ENCODE results near the gene SLIT1. TPM values are rescaled to one million over a fixed set of nuclear protein-coding genes. Genes with fewer than 3 reads are reported as not detected.

The SLIT1 gene
- total RNA-seq, 1 donor from 2014 or later = 0.23 TPM

- peaks cover 10% of the 10 kb centered on the region for H3K4me1 ChIP-seq (ENCODE audit: insufficient read depth, low read length)
- H3K36me3 Mint-ChIP-seq (ENCODE audit: low read depth, unreplicated experiment) = no peaks in the 10 kb centered on the region
- TF ChIP-seq CTCF (IDR thresholded peaks at IDR 0.05; ENCODE audit: insufficient read depth, low read depth, low read length) (no peak), EZH2 (IDR thresholded peaks at IDR 0.05; ENCODE audit: insufficient read depth, low read length) (no peak)
- no peak overlapping the region for H3K4me2 ChIP-seq (ENCODE audit: low read length)
- no peak for DNase-seq (ENCODE audit: low read depth)
- no peaks in the 10 kb centered on the region for H3K36me3 ChIP-seq (ENCODE audit: insufficient read depth, low read length)
- H3K4me3 ChIP-seq (ENCODE audit: insufficient read depth, low read depth, low read length) = no peak overlapping the region
- no peak for FAIRE-seq
- H3K9me3 Mint-ChIP-seq (ENCODE audit: unreplicated experiment) = no peaks in the 10 kb centered on the region
- no peaks in the 10 kb centered on the region for H3K79me2 ChIP-seq (ENCODE audit: insufficient read depth, low read length)
- no peak overlapping the region for H3K27ac Mint-ChIP-seq (ENCODE audit: unreplicated experiment)
- H3K27me3 ChIP-seq (ENCODE audit: insufficient read depth, low read length) = no peaks in the 10 kb centered on the region
- peaks cover 15% of the 10 kb centered on the region for H3K4me1 Mint-ChIP-seq (ENCODE audit: low read depth, unreplicated experiment)
- H3K4me3 Mint-ChIP-seq (ENCODE audit: unreplicated experiment) = no peak overlapping the region
- no peaks in the 10 kb centered on the region for H3K27me3 Mint-ChIP-seq (ENCODE audit: low read depth, unreplicated experiment)
- H2AFZ ChIP-seq (ENCODE audit: low read depth, low read length) = no peak overlapping the region
- no peaks in the 10 kb centered on the region for H4K20me1 ChIP-seq (ENCODE audit: insufficient read depth, low read length)
- H3K9me3 ChIP-seq (ENCODE audit: insufficient read depth, low read depth, low read length) = no peaks in the 10 kb centered on the region
- no peak overlapping the region for H3K27ac ChIP-seq (ENCODE audit: low read depth, low read length)
- H3K9ac ChIP-seq (ENCODE audit: low read length) = no peak overlapping the region
These were observed 214.4 kb downstream of the SLIT1 start for GRCh38 chr10:96971324-96971723.

- H2AFZ ChIP-seq (ENCODE audit: low read depth, low read length) = no peak overlapping the region
- no peak overlapping the region for H3K9ac ChIP-seq (ENCODE audit: low read length)
- no peaks in the 10 kb centered on the region for H3K79me2 ChIP-seq (ENCODE audit: insufficient read depth, low read length)
- H3K36me3 Mint-ChIP-seq (ENCODE audit: low read depth, unreplicated experiment) = no peaks in the 10 kb centered on the region
- H3K4me3 ChIP-seq (ENCODE audit: insufficient read depth, low read depth, low read length) = no peak overlapping the region
- no peaks in the 10 kb centered on the region for H3K36me3 ChIP-seq (ENCODE audit: insufficient read depth, low read length)
- H3K27me3 ChIP-seq (ENCODE audit: insufficient read depth, low read length) = no peaks in the 10 kb centered on the region
- H3K9me3 Mint-ChIP-seq (ENCODE audit: unreplicated experiment) = no peaks in the 10 kb centered on the region
- no peaks in the 10 kb centered on the region for H3K27me3 Mint-ChIP-seq (ENCODE audit: low read depth, unreplicated experiment)
- peaks cover 10% of the 10 kb centered on the region for H3K4me1 ChIP-seq (ENCODE audit: insufficient read depth, low read length)
- no peak for FAIRE-seq
- no peak overlapping the region for H3K4me2 ChIP-seq (ENCODE audit: low read length)
- TF ChIP-seq CTCF (IDR thresholded peaks at IDR 0.05; ENCODE audit: insufficient read depth, low read depth, low read length) (no peak), EZH2 (IDR thresholded peaks at IDR 0.05; ENCODE audit: insufficient read depth, low read length) (no peak)
- H3K27ac Mint-ChIP-seq (ENCODE audit: unreplicated experiment) = no peak overlapping the region
- H3K9me3 ChIP-seq (ENCODE audit: insufficient read depth, low read depth, low read length) = no peaks in the 10 kb centered on the region
- DNase-seq (ENCODE audit: low read depth) = no peak
- H3K27ac ChIP-seq (ENCODE audit: low read depth, low read length) = no peak overlapping the region
- no peaks in the 10 kb centered on the region for H4K20me1 ChIP-seq (ENCODE audit: insufficient read depth, low read length)
- H3K4me3 Mint-ChIP-seq (ENCODE audit: unreplicated experiment) = no peak overlapping the region
- peaks cover 13% of the 10 kb centered on the region for H3K4me1 Mint-ChIP-seq (ENCODE audit: low read depth, unreplicated experiment)
These were observed 216.9 kb downstream of the SLIT1 start for GRCh38 chr10:96968682-96969423.

GRCh38 chr10:96967847-96968246, 217.9 kb downstream of the SLIT1 start:
- Mint-ChIP-seq H3K27me3 (ENCODE audit: low read depth, unreplicated experiment) (no peaks in the 10 kb centered on the region), H3K27ac (ENCODE audit: unreplicated experiment) (no peak overlapping the region), H3K36me3 (ENCODE audit: low read depth, unreplicated experiment) (no peaks in the 10 kb centered on the region), H3K4me1 (ENCODE audit: low read depth, unreplicated experiment) (peaks cover 10% of the 10 kb centered on the region), H3K9me3 (ENCODE audit: unreplicated experiment) (no peaks in the 10 kb centered on the region), H3K4me3 (ENCODE audit: unreplicated experiment) (no peak overlapping the region)
- Histone ChIP-seq H3K4me3 (ENCODE audit: insufficient read depth, low read depth, low read length) (no peak overlapping the region), H3K9ac (ENCODE audit: low read length) (no peak overlapping the region), H4K20me1 (ENCODE audit: insufficient read depth, low read length) (peaks cover under 1% of the 10 kb centered on the region), H3K4me2 (ENCODE audit: low read length) (no peak overlapping the region), H3K27ac (ENCODE audit: low read depth, low read length) (no peak overlapping the region), H3K27me3 (ENCODE audit: insufficient read depth, low read length) (no peaks in the 10 kb centered on the region), H3K36me3 (ENCODE audit: insufficient read depth, low read length) (no peaks in the 10 kb centered on the region), H3K9me3 (ENCODE audit: insufficient read depth, low read depth, low read length) (no peaks in the 10 kb centered on the region), H2AFZ (ENCODE audit: low read depth, low read length) (no peak overlapping the region), H3K79me2 (ENCODE audit: insufficient read depth, low read length) (no peaks in the 10 kb centered on the region), H3K4me1 (ENCODE audit: insufficient read depth, low read length) (peaks cover 14% of the 10 kb centered on the region)
- FAIRE-seq (no peak), DNase-seq (ENCODE audit: low read depth) (peak; percentile 59)
- no peak for TF ChIP-seq EZH2 (IDR thresholded peaks at IDR 0.05; ENCODE audit: insufficient read depth, low read length)
